Fibroblast of upper back skin (primary cell): ENCODE measurements around the gene ID1.
A peak's percentile ranks its signal among the peaks of the same experiment; 100 is the strongest.
"Not testable (repeated sequence)": the region's sequence is repeated elsewhere in the genome, so short reads cannot be mapped to it uniquely, and the experiment has no call there.

ENCODE experiments used
- DNase-seq: peaks from one replicate; pipeline ENCODE4 v3.0.0-alpha.2; 2013

Gene ID1

GRCh38 chr20:31573555-31574321 is 31.4 kb upstream of the ID1 start:
- no peak for DNase-seq

- DNase-seq, result not testable (repeated sequence)
Observed at GRCh38 chr20:31574986-31575385, 30.1 kb upstream of the ID1 start.

- no peak for DNase-seq
Observed at GRCh38 chr20:31576751-31577150, 28.3 kb upstream of the ID1 start.

- DNase-seq, result no peak
Observed at GRCh38 chr20:31577194-31577593, 27.9 kb upstream of the ID1 start.

GRCh38 chr20:31578448-31579138 is 26.5 kb upstream of the ID1 start:
- no peak for DNase-seq

GRCh38 chr20:31579245-31579644 is 25.8 kb upstream of the ID1 start:
- DNase-seq, result no peak

GRCh38 chr20:31579941-31580651 is 25.0 kb upstream of the ID1 start:
- DNase-seq, result not testable (repeated sequence)

- no peak for DNase-seq
Observed at GRCh38 chr20:31580706-31581105, 24.4 kb upstream of the ID1 start.

- no peak for DNase-seq
Observed at GRCh38 chr20:31581391-31581790, 23.7 kb upstream of the ID1 start.

- DNase-seq, result no peak
Observed at GRCh38 chr20:31587545-31588389, 17.3 kb upstream of the ID1 start.

- DNase-seq, result no peak
Observed at GRCh38 chr20:31590717-31591225, 14.3 kb upstream of the ID1 start.

- peak; percentile 87 for DNase-seq
Observed at GRCh38 chr20:31593221-31594001, 11.7 kb upstream of the ID1 start.

GRCh38 chr20:31594002-31594557 is 11.0 kb upstream of the ID1 start:
- DNase-seq, result no peak

GRCh38 chr20:31594558-31595379 is 10.3 kb upstream of the ID1 start:
- DNase-seq, result no peak

GRCh38 chr20:31595380-31595653 is 9.8 kb upstream of the ID1 start:
- DNase-seq, result no peak

- DNase-seq, result peak; percentile 86
Observed at GRCh38 chr20:31595654-31596411, 9.3 kb upstream of the ID1 start.

GRCh38 chr20:31596412-31596715 is 8.7 kb upstream of the ID1 start:
- DNase-seq, result not testable (repeated sequence)

- no peak for DNase-seq
Observed at GRCh38 chr20:31596831-31597480, 8.1 kb upstream of the ID1 start.

- no peak for DNase-seq
Observed at GRCh38 chr20:31597481-31597855, 7.6 kb upstream of the ID1 start.

- no peak for DNase-seq
Observed at GRCh38 chr20:31602431-31602778, 2.7 kb upstream of the ID1 start.
